Stimulated activated naive CD8-positive, alpha-beta T cell treated with anti-CD3 and anti-CD28 coated beads, Interleukin-15, Interleukin-2, amounts not matched to agents 100 ng/mL and 50 ng/mL, for 24 hours (primary cell): ENCODE data around the gene RALGAPB.
"Not testable (repeated sequence)": the region's sequence is repeated elsewhere in the genome, so short reads cannot be mapped to it uniquely, and the experiment has no call there.

ENCODE experiments used
- H3K27ac Mint-ChIP-seq: one replicate; pipeline ENCODE4 v1.8.0; 2021; ENCODE audit warnings: mild to moderate bottlenecking, mixed read lengths
- H3K27me3 Mint-ChIP-seq: one replicate; pipeline ENCODE4 v1.8.0; 2021; ENCODE audit warnings: mixed read lengths
- H3K36me3 Mint-ChIP-seq: one replicate; pipeline ENCODE4 v1.8.0; 2021; ENCODE audit warnings: low read depth, mixed read lengths
- H3K4me1 Mint-ChIP-seq: one replicate; pipeline ENCODE4 v1.8.0; 2021; ENCODE audit warnings: low read depth, mixed read lengths
- H3K4me3 Mint-ChIP-seq: one replicate; pipeline ENCODE4 v1.8.0; 2021; ENCODE audit warnings: mild to moderate bottlenecking, mixed read lengths
- H3K9me3 Mint-ChIP-seq: one replicate; pipeline ENCODE4 v1.8.0; 2021; ENCODE audit warnings: mixed read lengths

The RALGAPB gene

DNA sequence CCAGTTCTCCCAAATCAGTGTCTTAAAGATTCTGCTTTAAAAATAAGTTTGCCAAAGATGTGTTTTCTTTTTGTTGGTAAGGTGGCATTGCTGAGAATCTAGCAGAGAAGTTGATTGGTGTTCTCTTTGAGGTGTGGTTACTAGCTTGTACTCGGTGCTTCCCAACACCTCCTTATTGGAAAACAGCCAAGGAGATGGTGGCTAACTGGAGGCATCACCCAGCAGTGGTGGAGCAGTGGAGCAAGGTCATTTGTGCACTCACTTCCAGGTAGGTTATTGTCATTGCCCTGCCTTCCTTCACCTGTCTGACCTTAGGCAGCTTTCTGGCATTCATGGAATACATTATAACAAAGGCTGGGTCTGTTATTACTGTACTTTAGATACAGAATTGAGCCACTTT is 26.7 kb downstream of the RALGAPB start:
- Mint-ChIP-seq H3K9me3 (no peaks in the 10 kb centered on the region), H3K36me3 (peaks cover 64% of the 10 kb centered on the region), H3K4me1 (no peaks in the 10 kb centered on the region), H3K4me3 (no peak overlapping the region), H3K27ac (no peak overlapping the region), H3K27me3 (no peaks in the 10 kb centered on the region)

GRCh38 chr20:38501858-38502436 is 29.3 kb downstream of the RALGAPB start:
- Mint-ChIP-seq H3K36me3 (peaks cover 57% of the 10 kb centered on the region), H3K4me1 (no peaks in the 10 kb centered on the region), H3K27ac (no peak overlapping the region), H3K27me3 (no peaks in the 10 kb centered on the region), H3K9me3 (no peaks in the 10 kb centered on the region), H3K4me3 (no peak overlapping the region)

DNA sequence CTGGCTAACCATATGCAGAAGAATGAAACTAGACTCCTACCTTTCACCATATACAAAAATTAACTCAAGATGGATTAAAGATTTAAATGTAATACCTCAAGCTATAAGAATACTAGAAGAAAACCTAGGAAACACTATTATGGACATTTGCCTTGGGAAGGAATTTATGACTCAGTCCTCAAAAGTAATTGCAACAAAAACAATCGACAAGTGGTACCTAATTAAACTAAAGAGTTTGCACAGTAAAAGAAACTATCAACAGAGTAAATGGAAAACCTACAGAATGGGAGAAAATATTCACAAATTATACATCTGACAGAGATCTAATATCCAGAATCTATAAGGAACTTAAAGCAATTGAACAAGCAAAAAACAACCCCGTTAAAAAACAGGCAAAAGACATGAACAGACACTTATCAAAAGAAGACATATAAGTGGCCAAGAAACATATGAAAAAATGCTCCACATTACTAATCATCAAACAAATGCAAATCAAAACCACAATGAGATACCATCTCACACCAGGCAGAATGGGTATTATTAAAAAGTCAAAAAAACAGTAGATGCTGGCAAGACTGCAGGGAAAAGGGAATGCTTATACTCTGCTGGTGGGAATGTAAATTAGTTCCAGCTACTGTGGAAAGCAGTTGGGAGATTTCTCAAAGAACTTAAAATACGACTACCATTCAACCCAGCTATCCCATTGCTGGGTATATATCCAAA is 31.9 kb downstream of the RALGAPB start:
- peaks cover 52% of the 10 kb centered on the region for H3K36me3 Mint-ChIP-seq

GRCh38 chr20:38505091-38505455 is 32.4 kb downstream of the RALGAPB start:
- Mint-ChIP-seq H3K27me3 (no peaks in the 10 kb centered on the region), H3K9me3 (no peaks in the 10 kb centered on the region), H3K36me3 (peaks cover 51% of the 10 kb centered on the region), H3K4me1 (no peaks in the 10 kb centered on the region), H3K4me3 (no peak overlapping the region), H3K27ac (no peak overlapping the region)

More for the DNA sequence above, 31.9 kb downstream of the RALGAPB start:
- H3K27me3 Mint-ChIP-seq: no peaks in the 10 kb centered on the region
- no peak overlapping the region for H3K27ac Mint-ChIP-seq
- no peaks in the 10 kb centered on the region for H3K9me3 Mint-ChIP-seq
- no peaks in the 10 kb centered on the region for H3K4me1 Mint-ChIP-seq
- H3K4me3 Mint-ChIP-seq: no peak overlapping the region

DNA sequence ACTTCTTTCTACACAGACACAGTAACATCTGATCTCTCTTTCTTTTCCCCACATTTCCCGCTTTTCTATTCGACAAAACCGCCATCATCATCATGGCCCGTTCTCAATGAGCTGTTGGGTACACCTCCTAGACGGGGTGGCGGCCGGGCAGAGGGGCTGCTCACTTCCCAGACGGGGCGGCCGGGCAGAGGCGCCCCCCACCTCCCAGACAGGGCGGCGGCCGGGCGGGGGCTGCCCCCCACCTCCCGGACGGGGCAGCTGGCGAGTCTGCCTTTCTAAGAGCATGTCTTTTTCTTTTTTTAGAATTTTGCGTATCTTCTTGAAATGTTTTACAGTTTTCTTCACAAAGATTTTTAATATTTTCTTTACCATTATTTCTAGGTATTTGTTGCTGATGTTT is 39.1 kb downstream of the RALGAPB start:
- not testable (repeated sequence) for H3K4me3 Mint-ChIP-seq, H3K27ac Mint-ChIP-seq, H3K9me3 Mint-ChIP-seq, H3K27me3 Mint-ChIP-seq, H3K4me1 Mint-ChIP-seq
- H3K36me3 Mint-ChIP-seq: peaks cover 48% of the 10 kb centered on the region

- Mint-ChIP-seq H3K36me3 (peaks cover 54% of the 10 kb centered on the region), H3K9me3 (no peaks in the 10 kb centered on the region), H3K4me3 (no peak overlapping the region), H3K27ac (no peak overlapping the region), H3K27me3 (no peaks in the 10 kb centered on the region), H3K4me1 (no peaks in the 10 kb centered on the region)
Measured at GRCh38 chr20:38514185-38514584, 41.5 kb downstream of the RALGAPB start.

DNA sequence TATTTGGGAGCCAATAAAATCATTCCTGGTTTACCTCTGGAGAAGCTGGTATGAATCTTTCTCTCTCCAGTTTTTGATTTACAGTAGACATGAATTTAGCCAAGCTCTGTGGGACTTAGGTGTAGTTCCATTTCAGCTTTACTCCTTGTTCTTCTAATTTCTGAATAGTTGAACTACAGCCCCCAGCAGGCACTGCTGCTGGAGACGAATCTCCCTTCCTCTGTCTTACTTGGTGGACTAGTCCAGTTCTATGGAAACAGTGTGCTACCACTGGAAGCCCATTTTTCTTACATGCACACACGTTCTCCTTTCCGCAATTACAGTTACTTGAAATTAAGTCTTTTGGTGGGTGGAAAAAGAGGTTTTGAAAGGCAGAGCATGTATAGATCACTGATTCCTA is 42.3 kb downstream of the RALGAPB start:
- Mint-ChIP-seq H3K36me3 (peaks cover 52% of the 10 kb centered on the region), H3K4me3 (no peak overlapping the region), H3K27me3 (no peaks in the 10 kb centered on the region), H3K4me1 (no peaks in the 10 kb centered on the region), H3K27ac (no peak overlapping the region), H3K9me3 (no peaks in the 10 kb centered on the region)

GRCh38 chr20:38515631-38516030 is 43.0 kb downstream of the RALGAPB start:
- no peak overlapping the region for H3K27ac Mint-ChIP-seq
- H3K4me3 Mint-ChIP-seq: no peak overlapping the region
- no peaks in the 10 kb centered on the region for H3K4me1 Mint-ChIP-seq
- peaks cover 48% of the 10 kb centered on the region for H3K36me3 Mint-ChIP-seq
- H3K27me3 Mint-ChIP-seq: no peaks in the 10 kb centered on the region
- H3K9me3 Mint-ChIP-seq: no peaks in the 10 kb centered on the region

- H3K9me3 Mint-ChIP-seq: no peaks in the 10 kb centered on the region
- H3K4me1 Mint-ChIP-seq: no peaks in the 10 kb centered on the region
- H3K36me3 Mint-ChIP-seq: peaks cover 61% of the 10 kb centered on the region
- no peak overlapping the region for H3K27ac Mint-ChIP-seq
- H3K27me3 Mint-ChIP-seq: no peaks in the 10 kb centered on the region
- H3K4me3 Mint-ChIP-seq: no peak overlapping the region
Measured at GRCh38 chr20:38519426-38519825, 46.8 kb downstream of the RALGAPB start.

DNA sequence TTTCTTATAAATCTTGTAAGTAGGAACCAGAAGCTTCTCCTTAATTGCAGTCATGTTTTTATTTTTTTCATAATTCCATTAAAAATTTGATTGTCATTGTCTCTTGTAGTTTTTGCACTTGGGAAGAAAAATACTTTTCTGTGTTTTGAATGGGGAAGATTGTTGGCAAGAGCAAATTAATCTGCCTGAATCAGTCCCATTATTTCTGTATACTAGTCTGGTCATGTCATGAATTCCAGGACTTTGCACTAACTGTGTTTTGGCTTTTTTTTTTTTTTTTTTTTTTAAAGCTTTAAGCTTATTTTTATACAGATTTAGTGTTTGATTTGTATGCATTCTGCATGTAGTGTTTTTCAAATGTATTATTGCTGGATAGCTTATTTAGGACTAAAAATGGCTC is 47.6 kb downstream of the RALGAPB start:
- peaks cover 65% of the 10 kb centered on the region for H3K36me3 Mint-ChIP-seq
- no peak overlapping the region for H3K27ac Mint-ChIP-seq
- no peaks in the 10 kb centered on the region for H3K27me3 Mint-ChIP-seq
- H3K9me3 Mint-ChIP-seq: no peaks in the 10 kb centered on the region
- H3K4me3 Mint-ChIP-seq: no peak overlapping the region
- no peaks in the 10 kb centered on the region for H3K4me1 Mint-ChIP-seq

DNA sequence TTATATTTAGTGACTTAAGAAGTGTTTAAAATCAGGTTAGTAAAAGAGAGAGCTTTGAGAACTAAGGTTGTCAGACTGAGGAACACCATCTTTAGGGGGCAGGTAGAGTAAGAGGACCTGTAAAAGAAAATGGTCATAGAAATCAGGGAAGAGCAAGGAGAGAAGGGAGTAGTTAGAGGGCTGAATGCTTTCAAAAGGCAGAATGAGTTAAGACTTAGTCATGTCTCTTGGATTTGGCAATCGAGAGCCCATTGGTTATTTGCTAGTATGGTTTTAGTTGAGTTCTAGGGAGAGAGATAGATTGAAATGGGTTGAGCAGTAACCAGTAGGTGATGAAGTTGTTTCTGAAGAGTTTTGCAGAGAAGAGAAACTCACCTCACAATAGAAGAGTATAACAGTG is 51.1 kb downstream of the RALGAPB start:
- Mint-ChIP-seq H3K4me1 (no peaks in the 10 kb centered on the region), H3K36me3 (peaks cover 65% of the 10 kb centered on the region), H3K9me3 (no peaks in the 10 kb centered on the region), H3K27me3 (no peaks in the 10 kb centered on the region), H3K27ac (no peak overlapping the region), H3K4me3 (no peak overlapping the region)

DNA sequence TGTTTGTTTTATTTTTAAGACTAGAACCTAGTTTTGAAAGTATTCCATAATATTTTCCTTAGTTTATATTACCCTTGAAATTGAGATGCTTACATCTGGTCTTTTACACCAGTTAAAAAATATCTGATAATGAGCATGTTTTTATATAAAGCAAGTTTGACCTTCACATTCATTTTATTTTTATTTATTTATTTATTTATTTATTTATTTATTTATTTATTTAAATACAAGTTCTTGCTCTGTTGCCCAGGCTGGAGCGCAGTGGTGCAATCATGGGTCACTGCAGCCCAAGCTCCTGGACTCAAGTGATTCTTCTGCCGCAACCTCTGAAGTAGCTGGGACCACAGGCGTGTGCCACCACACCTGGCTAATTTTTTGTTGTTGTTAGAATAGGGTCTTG is 55.5 kb downstream of the RALGAPB start:
- no peaks in the 10 kb centered on the region for H3K27me3 Mint-ChIP-seq
- H3K4me1 Mint-ChIP-seq: no peaks in the 10 kb centered on the region
- H3K9me3 Mint-ChIP-seq: no peaks in the 10 kb centered on the region
- H3K36me3 Mint-ChIP-seq: peaks cover 42% of the 10 kb centered on the region
- H3K4me3 Mint-ChIP-seq: no peak overlapping the region
- H3K27ac Mint-ChIP-seq: no peak overlapping the region

DNA sequence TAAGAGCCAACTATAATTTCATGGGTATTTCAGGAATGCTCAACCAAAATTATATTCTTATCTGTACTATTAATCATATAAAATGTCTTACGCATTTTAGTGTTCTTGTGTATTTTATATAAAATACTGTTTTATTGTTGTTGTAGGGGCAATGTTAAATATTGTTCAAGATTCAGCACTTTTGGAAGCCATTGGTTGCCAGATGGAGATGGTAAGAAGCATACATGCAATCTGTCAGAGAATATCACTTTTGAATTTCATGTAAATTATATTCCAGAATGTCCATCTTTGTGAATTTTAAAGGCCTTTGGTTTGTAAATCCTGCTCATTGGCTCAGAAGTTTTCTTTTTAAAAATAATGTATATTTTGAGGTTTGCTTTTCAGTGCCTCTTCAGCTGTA is 58.4 kb downstream of the RALGAPB start:
- Mint-ChIP-seq H3K4me1 (peaks cover 2% of the 10 kb centered on the region), H3K27me3 (no peaks in the 10 kb centered on the region), H3K36me3 (peaks cover 34% of the 10 kb centered on the region), H3K4me3 (no peak overlapping the region), H3K9me3 (no peaks in the 10 kb centered on the region), H3K27ac (no peak overlapping the region)

DNA sequence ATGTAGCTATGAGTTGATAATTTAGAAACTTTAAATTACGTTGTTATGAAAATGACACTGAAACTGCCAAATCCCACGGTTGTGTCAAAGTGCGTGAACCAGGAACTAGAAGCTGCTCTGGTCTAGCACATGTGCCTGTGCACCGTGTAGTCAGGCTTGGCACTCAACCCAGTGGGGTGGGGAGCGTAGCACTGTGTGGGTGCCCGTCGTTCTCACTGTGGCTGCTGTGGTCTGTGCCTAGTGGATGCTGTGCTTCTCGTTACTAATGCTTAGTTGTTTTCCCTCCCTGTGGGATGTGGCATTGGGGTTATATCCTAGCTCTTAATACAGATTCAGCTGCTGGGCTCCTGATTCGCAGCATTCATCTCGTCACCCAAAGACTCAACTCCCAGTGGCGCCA is 62.1 kb downstream of the RALGAPB start:
- Mint-ChIP-seq H3K27me3 (no peaks in the 10 kb centered on the region), H3K9me3 (no peaks in the 10 kb centered on the region), H3K27ac (no peak overlapping the region), H3K4me1 (peaks cover 2% of the 10 kb centered on the region), H3K4me3 (no peak overlapping the region), H3K36me3 (peaks cover 47% of the 10 kb centered on the region)

GRCh38 chr20:38536310-38536709 is 63.7 kb downstream of the RALGAPB start:
- Mint-ChIP-seq H3K27ac (no peak overlapping the region), H3K9me3 (no peaks in the 10 kb centered on the region), H3K4me1 (peaks cover 2% of the 10 kb centered on the region), H3K36me3 (peaks cover 51% of the 10 kb centered on the region), H3K27me3 (no peaks in the 10 kb centered on the region), H3K4me3 (no peak overlapping the region)

GRCh38 chr20:38537176-38537575 is 64.5 kb downstream of the RALGAPB start:
- Mint-ChIP-seq H3K4me3 (no peak overlapping the region), H3K27me3 (no peaks in the 10 kb centered on the region), H3K27ac (no peak overlapping the region), H3K9me3 (no peaks in the 10 kb centered on the region), H3K4me1 (peaks cover 2% of the 10 kb centered on the region), H3K36me3 (peaks cover 54% of the 10 kb centered on the region)
